Fibroblast of peridontal ligament (primary cell): ENCODE data around the gene EPN1.
"Not testable (repeated sequence)": the region's sequence is repeated elsewhere in the genome, so short reads cannot be mapped to it uniquely, and the experiment has no call there.

Experiments
- DNase-seq: peaks from one replicate; pipeline ENCODE4 v3.0.0-alpha.2; 2010; ENCODE audit errors: extremely low read depth

Gene EPN1

DNA sequence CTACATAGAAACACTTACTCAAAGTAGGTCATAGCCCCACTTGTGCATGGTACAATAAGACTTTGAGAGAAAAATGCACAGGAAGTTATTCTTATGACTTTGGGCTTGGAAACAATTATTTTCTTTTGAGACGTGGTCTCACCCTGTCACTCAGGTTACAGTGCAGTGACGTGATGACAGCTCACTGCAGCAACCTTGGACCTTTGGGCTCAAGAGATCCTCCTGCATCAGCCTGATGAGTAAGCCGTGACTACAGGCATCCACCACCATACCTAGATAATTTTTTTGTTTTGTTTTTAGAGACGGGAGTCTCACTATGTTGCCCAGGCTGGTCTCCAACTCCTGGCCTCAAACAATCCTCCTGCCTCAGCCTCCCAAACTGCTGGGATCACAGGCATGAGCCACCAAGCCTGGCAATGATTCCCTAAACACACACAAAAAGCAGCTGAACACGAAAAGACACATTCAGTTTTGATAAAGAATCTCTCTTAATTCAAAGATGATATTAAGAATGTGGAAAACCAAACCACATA lies 45.3 kb downstream of the EPN1 start:
- no peak for DNase-seq

DNA sequence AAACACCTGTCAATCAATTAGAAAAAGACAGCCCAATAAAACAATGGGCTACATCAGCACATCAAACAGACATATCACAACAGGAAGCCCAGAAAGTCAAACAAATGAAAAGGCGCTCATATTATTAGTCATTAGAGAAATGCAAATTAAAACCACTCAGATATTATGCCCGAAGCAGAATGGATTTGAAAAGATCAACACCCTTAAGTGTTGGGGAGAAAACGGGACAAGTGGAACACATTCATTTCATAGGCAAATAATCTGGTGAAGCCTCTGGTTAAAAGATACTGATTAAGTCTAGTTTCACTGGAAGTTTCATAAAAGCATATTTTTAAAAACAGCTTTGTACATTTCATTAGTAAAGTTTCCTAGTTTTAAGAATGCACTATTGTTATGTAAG lies 45.8 kb downstream of the EPN1 start:
- DNase-seq = no peak

DNA sequence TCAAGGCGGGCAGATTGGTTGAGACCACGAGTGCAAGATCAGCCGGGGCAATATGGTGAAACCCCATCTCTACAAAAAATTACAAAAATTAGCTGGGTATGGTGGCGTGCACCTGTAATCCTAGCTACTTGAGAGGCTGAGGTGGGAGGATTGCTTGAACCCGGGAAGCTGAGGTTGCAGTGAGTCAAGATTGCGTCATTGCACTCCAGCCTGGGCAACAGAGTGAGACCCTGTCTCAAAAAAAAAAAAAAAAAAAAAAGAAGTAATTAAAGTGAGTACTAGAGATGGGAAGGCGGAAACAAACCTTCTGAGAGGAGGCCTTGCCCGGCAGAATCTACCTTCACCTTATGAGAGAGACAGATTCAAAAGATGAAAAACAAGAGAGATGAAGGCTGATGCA lies 48.5 kb downstream of the EPN1 start:
- DNase-seq = no peak

DNA sequence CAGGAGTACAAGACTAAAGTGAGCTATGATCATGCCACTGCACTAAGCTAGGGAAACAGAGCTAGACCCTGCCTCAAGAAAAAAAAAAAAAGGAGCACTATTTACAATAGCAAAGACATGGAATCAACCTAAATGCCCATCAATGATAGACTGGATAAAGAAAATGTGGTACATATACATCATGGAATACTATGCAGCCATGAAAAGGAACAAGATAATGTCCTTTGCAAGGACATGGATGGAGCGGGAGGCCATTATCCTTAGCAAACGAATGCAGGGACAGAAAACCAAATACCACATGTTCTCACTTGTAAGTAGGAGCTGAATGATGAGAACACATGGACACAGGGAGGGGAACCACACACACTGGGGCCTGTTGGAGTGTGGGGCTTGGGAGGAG lies 55.4 kb downstream of the EPN1 start:
- DNase-seq = not testable (repeated sequence)

DNA sequence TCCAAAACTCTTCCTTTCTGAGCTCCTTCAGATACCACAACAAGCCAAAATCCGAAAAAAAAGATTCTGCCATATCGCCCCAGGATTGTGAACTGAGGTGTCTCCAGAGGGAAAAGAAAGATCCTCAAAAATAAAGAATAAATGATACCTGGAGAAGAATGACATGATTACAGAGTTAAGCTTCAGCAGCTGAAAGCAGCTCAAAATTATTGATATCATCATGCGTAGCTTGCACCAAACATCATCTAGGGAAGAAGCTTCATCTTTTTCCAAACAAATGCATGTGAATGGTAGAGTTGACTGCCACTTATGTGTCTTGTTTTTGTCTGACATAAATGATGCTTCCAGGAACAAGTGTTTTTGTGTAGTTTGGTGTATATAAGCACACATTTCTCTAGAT lies 63.3 kb downstream of the EPN1 start, which contains the start of gene NLRP9:
Gene NLRP9 (minus strand): TSS at position 101 of the 400 bp plus-strand sequence. CDS start 28 bp downstream, at position 73.
- no peak for DNase-seq

DNA sequence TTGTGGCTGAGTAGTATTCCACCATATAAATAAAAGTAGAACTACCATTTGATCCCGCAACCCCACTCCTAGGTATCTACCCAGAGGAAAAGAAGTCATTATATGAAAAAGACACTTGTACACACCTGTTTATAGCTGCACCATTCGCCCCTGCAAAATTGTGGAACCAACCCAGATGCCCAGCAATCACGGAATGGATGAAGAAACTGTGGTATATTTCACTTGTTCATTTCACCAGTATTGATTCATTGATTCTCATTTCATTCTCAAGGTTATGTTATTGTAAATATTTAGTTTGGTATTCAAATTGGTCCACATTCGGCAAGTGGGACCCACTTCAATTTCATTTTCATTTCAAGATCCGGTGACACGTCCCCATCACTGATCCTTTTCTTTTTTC lies 75.7 kb downstream of the EPN1 start:
- no peak for DNase-seq

DNA sequence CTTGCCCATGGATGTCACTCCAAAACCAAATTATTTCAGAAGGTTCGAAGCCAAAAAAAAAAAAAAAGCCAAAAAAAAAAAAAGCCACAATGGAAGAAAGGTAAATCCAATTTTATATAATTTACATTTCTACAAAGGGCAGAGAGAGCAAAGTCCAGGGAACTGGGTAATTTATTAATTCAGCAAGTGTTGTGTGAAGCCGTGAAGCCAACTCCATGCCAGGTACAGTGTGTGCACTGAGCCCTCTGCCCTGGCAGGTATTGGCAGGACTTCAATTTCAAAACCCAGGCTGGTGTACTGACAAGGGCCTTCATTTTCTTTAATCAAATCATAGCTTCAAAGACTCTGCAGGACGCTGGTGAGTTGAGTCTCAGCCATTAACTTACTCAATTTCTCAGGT lies 78.4 kb downstream of the EPN1 start:
- no peak for DNase-seq

DNA sequence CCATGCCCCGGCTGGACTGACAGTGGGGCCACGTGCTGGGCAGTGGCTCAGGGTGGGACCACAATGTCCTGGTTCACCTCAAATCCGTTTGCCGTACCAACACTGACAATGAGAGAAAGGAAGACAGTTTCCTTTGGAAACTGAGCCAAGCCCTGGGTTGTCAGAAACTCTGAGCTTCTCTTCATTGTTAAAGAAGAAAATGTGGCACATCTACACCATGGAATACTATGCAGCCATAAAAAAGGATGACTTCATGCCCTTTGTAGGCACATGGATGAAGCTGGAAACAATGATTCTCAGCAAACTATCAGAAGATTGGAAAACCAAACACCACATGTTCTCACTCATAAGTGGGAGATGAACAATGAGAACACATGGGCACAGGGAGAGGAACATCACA lies 81.8 kb downstream of the EPN1 start:
- DNase-seq = not testable (repeated sequence)

DNA sequence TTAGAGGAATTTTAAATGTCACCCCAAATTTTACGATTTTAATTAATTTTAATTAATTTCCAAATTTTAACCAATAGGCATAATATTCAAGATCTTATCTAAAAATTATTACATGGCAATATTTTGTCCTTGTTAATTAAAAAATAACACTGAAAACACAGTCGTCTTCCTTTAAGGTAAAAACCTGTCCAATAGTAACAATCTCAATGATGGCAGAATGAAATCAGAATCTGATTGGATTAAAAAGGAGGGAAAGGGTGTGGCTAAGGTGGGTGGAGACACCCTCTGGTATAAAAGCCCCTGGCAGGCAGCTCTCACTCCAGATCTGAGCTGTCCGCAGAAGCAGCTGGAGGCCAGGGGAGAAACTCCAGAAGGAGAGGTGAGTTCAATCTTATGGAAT lies 83.8 kb downstream of the EPN1 start, which contains the start of gene RFPL4A:
Gene RFPL4A (plus strand): TSS at position 301 of the 400 bp plus-strand sequence. CDS start 2,704 bp downstream, outside the sequence.
- DNase-seq = not testable (repeated sequence)
